Endothelial cell of umbilical vein (primary cell): ENCODE results near the gene MAGEA9B. TPM values are rescaled to one million over a fixed set of nuclear protein-coding genes. Genes with fewer than 3 reads are reported as not detected.
A peak's percentile ranks its signal among the peaks of the same experiment; 100 is the strongest.

ENCODE experiments used
- BruUV-seq: library from RNA; stranded (reverse); fragments of 400-500 nt; replicated peaks from 2 replicates; lab custom pipeline; 2021; lab: Mats Ljungman, UMichigan
- CTCF ChIA-PET: fragments of 300-600, 350-600 bp; sonication (Branson Sonifier 250); formaldehyde crosslinking; loops from one replicate; lab custom pipeline; 2021; ENCODE audit warnings: antibody characterized with exemption, inconsistent platforms; lab: Charles Lee
- POLR2A ChIA-PET: fragments of 300-600, 350-600 bp; sonication (Branson Sonifier 250); formaldehyde crosslinking; loops from one replicate; lab custom pipeline; 2021; ENCODE audit warnings: antibody characterized with exemption, inconsistent platforms; lab: Charles Lee
- DNase-seq: peaks from one replicate; pipeline ENCODE4 v3.0.0-alpha.2; 2011; ENCODE audit warnings: low read depth, low spot score
- FAIRE-seq: peaks from 2 replicates; lab custom pipeline; 2011; peaks lifted over from hg19 to GRCh38; lab: Jason Lieb, UNC
- H2AFZ ChIP-seq: 2 replicates; pipeline ENCODE4 v1.6.0; 2012; ENCODE audit warnings: low read depth, low read length, control low read depth, inconsistent platforms
- H3K27ac ChIP-seq: 2 replicates; pipeline ENCODE4 v1.5.1; 2011; ENCODE audit warnings: low read depth, mild to moderate bottlenecking, control low read depth, low read length, moderate library complexity; ENCODE audit not compliant: insufficient read depth
- H3K27me3 ChIP-seq, 2 experiments: 2 replicates each; pipeline versions ENCODE4 v1.6.0 to v1.6.1; 2011; ENCODE audit warnings: low read length in 2 of 2, mixed read lengths in 1 of 2; ENCODE audit not compliant: control insufficient read depth in 2 of 2, insufficient read depth in 2 of 2
- H3K36me3 ChIP-seq, 2 experiments: 2 replicates in 1 of 2; 3 replicates in 1 of 2; pipeline ENCODE4 v1.5.1; 2011; ENCODE audit warnings: low read length in 2 of 2, mild to moderate bottlenecking in 1 of 2, moderate library complexity in 1 of 2; ENCODE audit not compliant: control insufficient read depth in 2 of 2, insufficient read depth in 2 of 2; ENCODE audit errors: extremely low read depth in 1 of 2
- H3K4me1 ChIP-seq: 3 replicates; pipeline ENCODE4 v1.5.1; 2011; ENCODE audit warnings: mild to moderate bottlenecking, low read length; ENCODE audit not compliant: control insufficient read depth, insufficient read depth; ENCODE audit errors: extremely low read depth
- H3K4me2 ChIP-seq: 2 replicates; pipeline ENCODE4 v1.6.1; 2011; ENCODE audit warnings: low read length, control low read depth, mixed read lengths; ENCODE audit not compliant: insufficient read depth
- H3K4me3 ChIP-seq, 3 experiments: fragments of 200-600 bp in 1 of 3; sonication (generic), shearing (Covaris generic) in 1 of 3; replicated peaks in 1 of 3; 2 replicates each; pipeline ENCODE4 v1.5.1; 2011 to 2016; ENCODE audit warnings: control low read depth in 3 of 3, low read length in 3 of 3, mild to moderate bottlenecking in 2 of 3, inconsistent platforms in 1 of 3, low read depth in 1 of 3, moderate library complexity in 1 of 3; ENCODE audit not compliant: insufficient read depth in 1 of 3
- H3K79me2 ChIP-seq: 2 replicates; pipeline ENCODE4 v1.6.0; 2012; ENCODE audit warnings: low read length, inconsistent platforms; ENCODE audit not compliant: control insufficient read depth, insufficient read depth
- H3K9ac ChIP-seq: replicated peaks from 2 replicates; pipeline ENCODE3; 2011; ENCODE audit warnings: low read length, control low read depth; ENCODE audit not compliant: insufficient read depth; ENCODE audit errors: extremely low read depth
- H3K9me1 ChIP-seq: replicated peaks from 3 replicates; pipeline ENCODE4 v1.6.0; 2011; ENCODE audit warnings: mild to moderate bottlenecking, low read length; ENCODE audit not compliant: control insufficient read depth, insufficient read depth; ENCODE audit errors: extremely low read depth
- H3K9me3 ChIP-seq: replicated peaks from 2 replicates; pipeline ENCODE4 v1.5.1; 2012; ENCODE audit warnings: low read length, inconsistent platforms; ENCODE audit not compliant: control insufficient read depth, insufficient read depth
- H4K20me1 ChIP-seq: replicated peaks from 2 replicates; pipeline ENCODE3; 2011; ENCODE audit warnings: mild to moderate bottlenecking, low read length; ENCODE audit not compliant: control insufficient read depth, insufficient read depth; ENCODE audit errors: extremely low read depth
- EZH2 ChIP-seq: IDR thresholded peaks from 2 replicates; pipeline ENCODE4 v1.6.1; 2012; ENCODE audit warnings: borderline replicate concordance, low read depth, mild to moderate bottlenecking, moderate library complexity, low read length, inconsistent platforms; ENCODE audit not compliant: severe bottlenecking
- FOS ChIP-seq: IDR thresholded peaks from 2 replicates; pipeline ENCODE4 v1.6.1; 2011; ENCODE audit warnings: mild to moderate bottlenecking, low read length, moderate library complexity, borderline replicate concordance; ENCODE audit not compliant: insufficient read depth
- GATA2 ChIP-seq: IDR thresholded peaks from 2 replicates; pipeline ENCODE4 v1.7.0; 2011; ENCODE audit warnings: low read depth, mild to moderate bottlenecking, moderate library complexity, mixed read lengths, low read length; ENCODE audit not compliant: insufficient read length, insufficient read depth
- JUN ChIP-seq: IDR thresholded peaks from 2 replicates; pipeline ENCODE4 v1.6.1; 2011; ENCODE audit warnings: borderline replicate concordance, low read depth; ENCODE audit not compliant: insufficient read length, insufficient read depth
- MYC ChIP-seq: IDR thresholded peaks from one replicate; pipeline ENCODE4 v1.6.1; 2011; ENCODE audit warnings: mild to moderate bottlenecking, low read depth, low read length
- POLR2A ChIP-seq: IDR thresholded peaks from 2 replicates; pipeline ENCODE4 v1.6.1; 2012; ENCODE audit warnings: low read depth, mild to moderate bottlenecking, control low read depth, low read length
- POLR2AphosphoS5 ChIP-seq: IDR thresholded peaks from 2 replicates; pipeline ENCODE4 v1.6.1; 2012; ENCODE audit warnings: low read depth, mild to moderate bottlenecking, control low read depth, low read length, moderate library complexity; ENCODE audit not compliant: insufficient read depth
- dilution Hi-C: fragments of 300-500 bp; cut with MboI; formaldehyde crosslinking; loops from one replicate; pipeline ENCODE4 v1.15.0; 2019; ENCODE audit warnings: low sequenced_read_pairs; ENCODE audit not compliant: extremely low pct_ligation_motif_present
- intact Hi-C: fragments of 100-400 bp; cut with micrococcal nuclease; formaldehyde crosslinking; loops from one replicate; pipeline ENCODE4 v1.10.0; 2022
- polyA plus RNA-seq, 4 experiments: library from polyadenylated mRNA; depleted of rRNA in 3 of 4; stranded (reverse) in 3 of 4; unstranded in 1 of 4; fragments of >200 nt; gene quantifications; 2 replicates each; pipeline versions ENCODE4 v1.2.1 to v1.2.3, GENCODE V29; 2011 to 2012; ENCODE audit warnings: missing spikeins in 1 of 4
- total RNA-seq: library from RNA; stranded (reverse); gene quantifications from 2 replicates; pipeline ENCODE4 v1.2.3, GENCODE V29; 2021
- TF ChIP-seq, protein P1 (sequence below), 2 donors: IDR thresholded peaks; 1 replicate in 1 of 2; 2 replicates in 1 of 2; pipeline ENCODE4 v1.5.1; 2011; ENCODE audit warnings: low read length in 2 of 2, mild to moderate bottlenecking in 2 of 2, moderate library complexity in 2 of 2, control low read depth in 1 of 2, inconsistent platforms in 1 of 2, low read depth in 1 of 2; ENCODE audit not compliant: insufficient read depth in 1 of 2; ENCODE audit errors: extremely low read depth in 1 of 2
- TF ChIP-seq, protein P2 (sequence below): IDR thresholded peaks from 2 replicates; pipeline ENCODE4 v1.6.1; 2011; ENCODE audit not compliant: insufficient read depth, insufficient read length

MAGEA9B gene
- total and polyA plus RNA-seq, 2 donors (not counting 3 experiments of a cell fraction or from before 2014, with no cell fraction given): not detected

DNA sequence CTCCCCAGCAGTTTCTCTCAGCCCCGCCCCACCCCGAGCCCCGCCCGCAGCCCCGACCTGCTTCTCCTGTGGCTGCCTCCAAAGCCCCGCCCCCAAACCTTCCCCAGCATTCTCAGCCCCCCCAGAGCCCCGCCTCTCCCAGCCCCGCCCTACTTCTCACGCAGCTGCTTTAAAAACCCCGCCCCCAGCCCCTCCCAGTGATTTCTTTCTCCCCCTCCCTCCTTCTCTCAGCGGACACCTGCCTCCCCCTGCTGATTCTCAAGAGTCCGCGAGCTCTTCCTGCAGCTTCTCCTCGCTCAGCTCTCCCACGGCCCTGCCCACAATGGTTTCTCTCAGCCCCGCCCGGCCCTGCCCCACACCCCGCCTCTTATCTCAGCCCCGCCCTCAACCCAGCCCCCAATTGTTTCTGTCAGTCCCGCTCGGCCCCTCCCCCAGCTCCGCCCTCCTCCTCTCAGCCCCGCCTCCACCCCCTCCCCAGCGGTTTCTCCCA is 47.1 kb downstream of the MAGEA9B start:
- H3K4me1 ChIP-seq: peaks cover 5% of the 10 kb centered on the region
- H3K9me3 ChIP-seq: no peaks in the 10 kb centered on the region
- dilution Hi-C loops (no loop called here), intact Hi-C loops (no loop called here)
- CTCF ChIA-PET: interaction anchor here (0.8 to 3.4 kb wide), 8 partner anchors 12 to 400 kb away, joined by 3 to 20 read pairs (median 5); partner anchors contain the start of genes EOLA2 and IDS
- peak overlapping the region; percentile 48 for H3K27ac ChIP-seq
- BruUV-seq: no TSS peak
- H3K4me3 ChIP-seq: peak overlapping the region in 1 of 3 experiments; percentile 90
- no peaks in the 10 kb centered on the region for H3K36me3 ChIP-seq
- H3K4me2 ChIP-seq: no peak overlapping the region
- FAIRE-seq (no peak), DNase-seq (no peak)
- TF ChIP-seq MYC (no peak), FOS (no peak), POLR2A (no peak), GATA2 (no peak), POLR2AphosphoS5 (no peak), EZH2 (no peak), JUN (no peak)
- TF ChIP-seq, protein P1, sequence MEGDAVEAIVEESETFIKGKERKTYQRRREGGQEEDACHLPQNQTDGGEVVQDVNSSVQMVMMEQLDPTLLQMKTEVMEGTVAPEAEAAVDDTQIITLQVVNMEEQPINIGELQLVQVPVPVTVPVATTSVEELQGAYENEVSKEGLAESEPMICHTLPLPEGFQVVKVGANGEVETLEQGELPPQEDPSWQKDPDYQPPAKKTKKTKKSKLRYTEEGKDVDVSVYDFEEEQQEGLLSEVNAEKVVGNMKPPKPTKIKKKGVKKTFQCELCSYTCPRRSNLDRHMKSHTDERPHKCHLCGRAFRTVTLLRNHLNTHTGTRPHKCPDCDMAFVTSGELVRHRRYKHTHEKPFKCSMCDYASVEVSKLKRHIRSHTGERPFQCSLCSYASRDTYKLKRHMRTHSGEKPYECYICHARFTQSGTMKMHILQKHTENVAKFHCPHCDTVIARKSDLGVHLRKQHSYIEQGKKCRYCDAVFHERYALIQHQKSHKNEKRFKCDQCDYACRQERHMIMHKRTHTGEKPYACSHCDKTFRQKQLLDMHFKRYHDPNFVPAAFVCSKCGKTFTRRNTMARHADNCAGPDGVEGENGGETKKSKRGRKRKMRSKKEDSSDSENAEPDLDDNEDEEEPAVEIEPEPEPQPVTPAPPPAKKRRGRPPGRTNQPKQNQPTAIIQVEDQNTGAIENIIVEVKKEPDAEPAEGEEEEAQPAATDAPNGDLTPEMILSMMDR (IDR thresholded peaks at IDR 0.05; ENCODE audit: extremely low read depth in 1 of 2, insufficient read depth in 1 of 2, low read depth in 1 of 2, low read length in 2 of 2): no peak
- TF ChIP-seq, protein P2, sequence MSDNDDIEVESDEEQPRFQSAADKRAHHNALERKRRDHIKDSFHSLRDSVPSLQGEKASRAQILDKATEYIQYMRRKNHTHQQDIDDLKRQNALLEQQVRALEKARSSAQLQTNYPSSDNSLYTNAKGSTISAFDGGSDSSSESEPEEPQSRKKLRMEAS: no peak
- peak overlapping the region; percentile 53 for H3K9ac ChIP-seq
- no peaks in the 10 kb centered on the region for H4K20me1 ChIP-seq
- no peaks in the 10 kb centered on the region for H3K9me1 ChIP-seq
- POLR2A ChIA-PET: interaction anchor here (1.0 to 2.5 kb wide), 3 partner anchors 13 to 398 kb away, joined by 7 to 16 read pairs (median 15); partner anchors contain the start of genes EOLA2 and IDS
- H3K27me3 ChIP-seq: no peaks in the 10 kb centered on the region
- H2AFZ ChIP-seq: peak overlapping the region; percentile 47
- no peaks in the 10 kb centered on the region for H3K79me2 ChIP-seq
